ENCODE results near the gene MAEL.

The MAEL gene

GRCh38 chr1:167068761-167069160 lies 79.7 kb downstream of the MAEL start:
- no peak for DNase-seq (ENCODE audit: low read depth)
- TF ChIP-seq, protein P1, sequence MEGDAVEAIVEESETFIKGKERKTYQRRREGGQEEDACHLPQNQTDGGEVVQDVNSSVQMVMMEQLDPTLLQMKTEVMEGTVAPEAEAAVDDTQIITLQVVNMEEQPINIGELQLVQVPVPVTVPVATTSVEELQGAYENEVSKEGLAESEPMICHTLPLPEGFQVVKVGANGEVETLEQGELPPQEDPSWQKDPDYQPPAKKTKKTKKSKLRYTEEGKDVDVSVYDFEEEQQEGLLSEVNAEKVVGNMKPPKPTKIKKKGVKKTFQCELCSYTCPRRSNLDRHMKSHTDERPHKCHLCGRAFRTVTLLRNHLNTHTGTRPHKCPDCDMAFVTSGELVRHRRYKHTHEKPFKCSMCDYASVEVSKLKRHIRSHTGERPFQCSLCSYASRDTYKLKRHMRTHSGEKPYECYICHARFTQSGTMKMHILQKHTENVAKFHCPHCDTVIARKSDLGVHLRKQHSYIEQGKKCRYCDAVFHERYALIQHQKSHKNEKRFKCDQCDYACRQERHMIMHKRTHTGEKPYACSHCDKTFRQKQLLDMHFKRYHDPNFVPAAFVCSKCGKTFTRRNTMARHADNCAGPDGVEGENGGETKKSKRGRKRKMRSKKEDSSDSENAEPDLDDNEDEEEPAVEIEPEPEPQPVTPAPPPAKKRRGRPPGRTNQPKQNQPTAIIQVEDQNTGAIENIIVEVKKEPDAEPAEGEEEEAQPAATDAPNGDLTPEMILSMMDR (conservative IDR thresholded peaks at IDR 0.05; ENCODE audit: control insufficient read depth, insufficient read depth, low read depth, low read length), result no peak

DNA sequence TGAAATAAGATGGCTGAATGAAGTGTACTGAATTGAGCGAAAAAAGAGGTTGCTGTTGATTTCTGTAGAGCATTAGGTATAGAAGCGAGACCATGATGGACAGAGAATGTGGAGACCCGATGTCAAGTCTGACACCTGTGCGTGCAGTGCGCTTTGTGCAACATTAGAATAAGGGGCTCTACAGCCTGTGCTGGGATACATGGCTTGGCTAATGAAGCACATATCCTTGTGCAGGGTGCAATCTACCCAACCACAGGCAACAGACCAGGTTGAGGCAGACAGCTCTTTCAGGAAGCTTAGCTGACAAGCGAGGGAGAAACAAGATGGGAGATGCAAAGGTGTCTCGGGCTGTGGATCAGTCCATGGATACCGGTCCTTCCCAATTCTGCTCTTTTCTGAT lies 82.2 kb downstream of the MAEL start:
- H3K4me3 ChIP-seq (ENCODE audit: control insufficient read depth, low read depth, low read length), result no peak overlapping the region
- DNase-seq (ENCODE audit: low read depth), result no peak
- TF ChIP-seq, protein P1 (conservative IDR thresholded peaks at IDR 0.05; ENCODE audit: control insufficient read depth, insufficient read depth, low read depth, low read length), result no peak

More at GRCh38 chr1:167068761-167069160, 79.7 kb downstream of the MAEL start:
- H3K4me3 ChIP-seq (ENCODE audit: control insufficient read depth, low read depth, low read length), result no peak overlapping the region

All from fibroblast of mammary gland (primary cell).